Esophagus squamous epithelium (tissue), 4 donors: ENCODE data around the gene PKN2.

Source experiments
- POLR2A ChIP-seq, 4 donors: fragments of 450-650 bp; IDR thresholded peaks; one replicate each; pipeline ENCODE4 v1.6.1; 2017; ENCODE audit warnings: antibody characterized with exemption in 4 of 4, mild to moderate bottlenecking in 4 of 4, moderate library complexity in 3 of 4
- TF ChIP-seq, protein P1 (sequence below), 6 experiments: fragments of 450-650 bp in 4 of 6; fragments of 200-600 bp in 2 of 6; sonication (generic) in 2 of 6; IDR thresholded peaks; one replicate each; pipeline ENCODE4 v1.5.1; 2016 to 2019; ENCODE audit warnings: antibody characterized with exemption in 6 of 6, mild to moderate bottlenecking in 4 of 6, moderate library complexity in 4 of 6

- TF ChIP-seq, protein P1, sequence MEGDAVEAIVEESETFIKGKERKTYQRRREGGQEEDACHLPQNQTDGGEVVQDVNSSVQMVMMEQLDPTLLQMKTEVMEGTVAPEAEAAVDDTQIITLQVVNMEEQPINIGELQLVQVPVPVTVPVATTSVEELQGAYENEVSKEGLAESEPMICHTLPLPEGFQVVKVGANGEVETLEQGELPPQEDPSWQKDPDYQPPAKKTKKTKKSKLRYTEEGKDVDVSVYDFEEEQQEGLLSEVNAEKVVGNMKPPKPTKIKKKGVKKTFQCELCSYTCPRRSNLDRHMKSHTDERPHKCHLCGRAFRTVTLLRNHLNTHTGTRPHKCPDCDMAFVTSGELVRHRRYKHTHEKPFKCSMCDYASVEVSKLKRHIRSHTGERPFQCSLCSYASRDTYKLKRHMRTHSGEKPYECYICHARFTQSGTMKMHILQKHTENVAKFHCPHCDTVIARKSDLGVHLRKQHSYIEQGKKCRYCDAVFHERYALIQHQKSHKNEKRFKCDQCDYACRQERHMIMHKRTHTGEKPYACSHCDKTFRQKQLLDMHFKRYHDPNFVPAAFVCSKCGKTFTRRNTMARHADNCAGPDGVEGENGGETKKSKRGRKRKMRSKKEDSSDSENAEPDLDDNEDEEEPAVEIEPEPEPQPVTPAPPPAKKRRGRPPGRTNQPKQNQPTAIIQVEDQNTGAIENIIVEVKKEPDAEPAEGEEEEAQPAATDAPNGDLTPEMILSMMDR (IDR thresholded peaks at IDR 0.05): no peak
- no peak for TF ChIP-seq POLR2A (IDR thresholded peaks at IDR 0.05)
Observed at GRCh38 chr1:88878731-88879130, 194.7 kb downstream of the PKN2 start.
